ENCODE data around the gene FAM236B.
"Not testable (repeated sequence)": the region's sequence is repeated elsewhere in the genome, so short reads cannot be mapped to it uniquely, and the experiment has no call there.

The FAM236B gene

DNA sequence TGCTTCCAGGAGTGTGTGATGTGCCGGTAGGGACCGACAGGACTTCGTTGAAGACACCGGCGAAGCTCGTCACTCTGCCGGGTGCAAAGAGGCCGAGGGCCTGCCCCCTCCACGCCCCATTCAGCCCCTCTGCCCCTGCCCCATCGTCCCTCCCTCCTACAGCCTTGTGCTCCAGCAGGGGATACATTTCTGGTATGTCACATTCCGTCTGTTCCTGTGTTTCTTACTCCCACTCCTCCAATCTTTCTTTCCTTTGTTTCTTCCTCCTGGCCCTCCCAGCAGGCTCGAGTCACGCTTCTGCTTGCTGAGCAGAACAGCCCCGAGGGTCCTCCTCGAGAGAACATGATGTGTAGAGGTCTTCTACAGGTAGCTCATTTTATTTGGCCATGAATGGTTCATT, at the start of gene FAM236B:
FAM236B (minus strand) TSS at position 101 of the 400 bp plus-strand sequence; CDS start at position 1, 100 bp downstream.
- DNase-seq = not testable (repeated sequence)

DNA sequence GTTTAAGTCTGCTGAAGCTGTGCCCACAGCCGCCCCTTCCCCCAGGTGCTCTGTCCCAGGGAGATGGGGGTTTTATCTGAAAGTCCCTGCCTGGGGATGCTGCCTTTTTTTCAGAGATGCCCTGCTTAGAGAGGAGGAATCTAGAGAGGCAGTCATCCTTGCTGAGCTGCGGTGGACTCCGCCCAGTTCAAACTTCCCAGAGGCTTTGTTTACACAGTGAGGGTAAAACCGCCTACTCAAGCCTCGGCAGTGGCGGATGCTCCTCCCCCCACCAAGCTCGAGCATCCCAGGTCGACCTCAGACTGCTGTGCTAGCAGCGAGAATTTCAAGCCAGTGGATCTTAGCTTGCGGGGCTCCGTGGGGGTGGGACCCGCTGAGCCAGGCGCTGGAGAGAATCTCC, 48.2 kb upstream of the FAM236B start:
- DNase-seq = not testable (repeated sequence)

DNA sequence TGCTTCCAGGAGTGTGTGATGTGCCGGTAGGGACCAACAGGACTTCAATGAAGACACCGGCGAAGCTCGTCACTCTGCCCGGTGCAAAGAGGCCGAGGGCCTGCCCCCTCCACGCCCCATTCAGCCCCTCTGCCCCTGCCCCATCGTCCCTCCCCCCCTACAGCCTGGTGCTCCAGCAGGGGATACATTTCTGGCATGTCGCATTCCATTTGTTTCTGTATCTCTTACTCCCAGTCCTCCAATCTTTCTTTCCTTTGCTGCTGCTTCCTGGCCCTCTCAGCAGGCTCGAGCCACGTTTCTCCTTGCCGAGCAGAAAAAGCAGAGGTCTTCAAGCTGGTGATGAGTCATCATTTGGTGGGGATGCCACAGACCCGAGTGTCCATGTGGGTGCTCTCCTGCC, 25.6 kb upstream of the FAM236B start, which contains the start of gene FAM236D:
FAM236D (minus strand) TSS at position 101 of the 400 bp plus-strand sequence; CDS start at position 1, 100 bp downstream.
- not testable (repeated sequence) for DNase-seq

DNA sequence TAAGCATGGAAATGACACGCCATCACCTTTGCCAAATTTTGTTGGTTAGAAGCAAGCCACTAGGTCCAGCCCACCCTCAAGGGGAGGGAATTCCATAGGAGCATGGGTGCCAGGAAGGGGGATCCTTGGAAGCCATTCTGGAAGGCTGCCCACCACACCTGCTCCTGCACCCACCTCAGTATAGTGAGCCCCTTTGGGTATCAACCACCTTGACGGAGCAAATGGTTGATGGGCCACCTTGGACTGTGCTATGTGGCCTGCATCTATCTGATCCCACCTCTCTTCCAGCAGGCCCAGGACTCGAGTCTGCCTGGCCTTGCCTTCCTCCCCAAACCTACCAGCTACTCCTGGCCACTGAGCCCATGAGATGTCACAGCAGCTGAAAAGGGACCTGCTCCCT, 7.9 kb upstream of the FAM236B start:
- not testable (repeated sequence) for DNase-seq

DNA sequence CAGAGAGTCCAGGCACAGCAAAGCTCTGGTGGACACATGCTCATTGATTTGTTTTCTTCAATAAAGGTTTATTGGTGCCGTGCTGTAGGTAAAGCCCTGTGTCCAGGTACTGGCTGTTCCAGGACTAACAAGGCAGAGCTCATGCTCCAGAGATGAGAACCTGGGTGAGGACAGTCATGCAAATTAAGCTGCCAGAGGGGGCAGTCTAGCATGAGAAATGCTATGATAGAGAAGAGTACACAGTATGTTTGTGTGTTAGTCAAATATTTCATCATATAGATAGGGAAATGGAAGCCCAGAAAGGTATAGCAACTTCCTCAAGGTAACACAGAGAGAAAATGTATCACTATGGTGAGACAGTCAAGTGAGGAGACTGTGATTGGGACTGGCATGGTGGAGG, 5.7 kb upstream of the FAM236B start:
- not testable (repeated sequence) for DNase-seq

DNA sequence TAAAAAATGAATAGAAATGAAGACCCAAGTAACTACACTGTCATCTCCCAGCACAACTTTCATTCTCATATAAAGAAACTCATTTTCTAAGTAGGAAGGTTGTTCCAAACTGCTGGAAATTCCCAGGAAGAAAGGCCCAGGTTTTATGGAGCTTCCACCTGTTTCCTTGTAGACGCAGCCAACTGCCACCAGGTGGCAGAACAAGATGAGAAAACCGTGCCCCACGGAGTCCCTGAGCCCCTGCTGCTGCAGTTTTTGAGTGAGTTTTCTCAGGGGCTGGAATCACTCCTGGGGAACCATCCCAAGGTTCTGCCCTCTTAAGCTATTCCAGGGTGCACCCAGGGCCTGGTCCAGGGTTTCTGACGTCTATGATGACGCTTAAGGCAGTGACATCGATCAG, 1.5 kb upstream of the FAM236B start:
- DNase-seq = not testable (repeated sequence)

DNA sequence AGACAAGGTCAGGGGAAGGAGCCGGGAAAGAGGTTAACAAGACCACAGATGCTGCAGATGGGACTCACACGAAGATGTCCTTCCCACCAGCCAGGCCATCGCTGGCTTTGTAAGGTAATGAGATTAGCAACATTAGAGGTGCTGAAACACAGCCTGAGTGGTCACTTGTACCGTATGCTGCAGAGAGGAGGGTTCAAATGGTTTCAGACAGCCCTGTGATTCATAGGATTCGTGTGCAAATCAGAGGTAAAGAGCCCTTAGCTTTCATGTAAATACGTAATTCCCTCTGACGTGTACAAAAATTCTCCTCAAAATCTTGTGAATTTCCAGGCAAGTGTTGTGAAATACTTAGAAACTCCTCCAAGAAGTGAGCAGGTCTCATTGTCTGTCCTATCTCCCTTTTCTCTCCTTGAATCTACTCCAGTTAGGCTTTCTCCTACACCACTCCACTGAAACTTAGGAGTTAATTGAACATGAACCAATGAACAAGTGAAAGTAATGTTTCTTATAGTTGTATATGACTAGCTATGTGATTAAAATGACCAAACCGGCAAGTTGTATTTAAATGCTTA, 991 bp upstream of the FAM236B start:
- DNase-seq = not testable (repeated sequence)

DNA sequence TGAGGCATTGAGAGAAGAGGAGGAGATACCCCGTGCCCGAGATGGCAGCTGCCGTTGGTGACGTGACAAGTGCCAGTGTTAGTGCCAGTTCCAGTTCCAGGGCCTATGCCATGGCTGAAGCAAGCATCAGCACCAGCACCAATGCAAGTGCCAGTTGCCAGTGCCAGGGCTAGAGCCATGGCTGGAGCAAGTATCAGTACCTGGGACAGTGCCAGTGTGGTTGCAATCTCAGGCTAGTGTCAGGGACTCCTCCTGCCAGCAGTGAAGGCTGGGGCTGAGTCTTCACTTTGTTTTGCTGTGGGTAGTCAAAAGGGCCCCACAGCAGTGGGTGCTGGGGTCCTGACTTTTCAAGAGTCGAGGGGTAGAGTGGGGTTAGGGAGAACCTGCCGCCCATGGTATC, 4.3 kb downstream of the FAM236B start:
- DNase-seq = not testable (repeated sequence)

DNA sequence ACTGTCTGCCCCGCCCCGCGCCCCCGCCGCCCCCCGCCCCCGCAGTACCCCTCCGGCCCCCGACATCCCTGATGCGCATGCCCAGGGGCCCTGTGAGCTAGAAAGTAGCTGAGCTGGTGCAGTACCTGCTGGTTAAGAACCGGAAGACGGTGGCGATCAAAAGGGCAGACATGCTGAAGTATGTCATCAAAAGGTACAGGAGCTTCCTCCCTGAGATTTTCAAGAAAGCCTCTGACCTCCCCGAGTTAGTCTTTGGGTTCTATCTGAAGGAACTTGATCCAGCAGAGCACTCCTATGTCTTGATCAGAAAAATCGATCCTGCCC, 5.0 kb downstream of the FAM236B start:
- DNase-seq = not testable (repeated sequence)

DNA sequence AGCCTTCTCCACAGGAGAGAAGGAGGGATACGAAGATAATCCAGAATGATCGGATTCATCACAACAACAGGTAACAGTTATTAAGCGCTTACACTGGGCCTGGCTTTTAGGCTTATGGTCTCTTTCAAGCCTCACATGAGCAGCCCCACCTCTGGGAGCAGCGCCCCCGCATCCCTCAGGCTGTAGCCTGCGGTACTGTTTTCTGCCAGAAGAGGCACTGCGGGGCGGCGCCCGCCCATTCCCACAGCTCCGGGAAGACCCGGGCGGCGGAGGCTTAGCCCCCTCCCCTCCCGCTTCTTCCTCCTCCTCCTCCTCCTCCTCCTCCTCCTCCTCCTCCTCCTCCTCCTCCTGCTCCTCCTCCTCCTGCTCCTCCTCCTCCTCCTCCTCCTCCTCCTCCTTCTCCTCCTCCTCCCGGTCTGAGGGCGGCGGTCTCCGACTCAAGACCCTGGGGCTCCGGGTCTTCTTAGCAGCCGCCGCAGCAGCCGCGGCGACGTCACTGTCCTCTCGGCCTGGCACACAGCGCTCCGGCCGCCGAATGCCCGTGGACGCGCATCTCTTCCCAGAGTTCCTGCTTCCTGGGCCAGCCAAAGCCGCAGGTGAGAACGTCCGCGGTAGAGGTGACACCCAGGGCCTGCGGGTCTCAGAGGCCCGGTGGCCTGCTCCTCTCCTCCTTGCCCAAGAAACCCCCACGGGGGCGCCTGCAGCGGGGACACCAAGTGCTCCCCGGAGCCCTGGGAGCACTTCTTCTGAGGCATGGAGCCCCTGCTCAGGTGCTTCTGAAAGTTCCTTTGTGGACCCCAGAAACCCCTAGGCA, 5.6 kb downstream of the FAM236B start, which contains the start of gene DMRTC1B:
DMRTC1B (plus strand) TSS at position 238 of the 814 bp plus-strand sequence. CDS start 68,246 bp downstream, outside the sequence.
- DNase-seq = not testable (repeated sequence)

DNA sequence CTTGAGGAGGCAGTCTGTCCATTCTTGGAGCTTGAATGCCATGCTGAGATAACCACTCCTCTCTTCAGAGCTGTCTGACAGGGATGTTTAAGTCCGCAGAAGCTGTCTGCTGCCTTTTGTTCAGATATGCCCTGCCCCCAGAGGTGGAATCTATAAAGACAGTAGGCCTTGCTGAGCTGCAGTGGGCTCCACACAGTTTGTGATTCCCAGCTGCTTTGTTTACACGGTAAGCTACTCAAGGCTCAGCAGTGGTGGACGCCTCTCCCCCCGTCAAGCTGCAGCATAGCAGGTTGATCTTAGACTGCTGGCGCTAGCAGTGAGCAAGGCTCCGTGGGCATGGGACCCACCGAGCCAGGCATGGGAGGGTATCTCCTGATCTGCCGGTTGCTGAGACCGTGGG, 22.0 kb downstream of the FAM236B start:
- not testable (repeated sequence) for DNase-seq

DNA sequence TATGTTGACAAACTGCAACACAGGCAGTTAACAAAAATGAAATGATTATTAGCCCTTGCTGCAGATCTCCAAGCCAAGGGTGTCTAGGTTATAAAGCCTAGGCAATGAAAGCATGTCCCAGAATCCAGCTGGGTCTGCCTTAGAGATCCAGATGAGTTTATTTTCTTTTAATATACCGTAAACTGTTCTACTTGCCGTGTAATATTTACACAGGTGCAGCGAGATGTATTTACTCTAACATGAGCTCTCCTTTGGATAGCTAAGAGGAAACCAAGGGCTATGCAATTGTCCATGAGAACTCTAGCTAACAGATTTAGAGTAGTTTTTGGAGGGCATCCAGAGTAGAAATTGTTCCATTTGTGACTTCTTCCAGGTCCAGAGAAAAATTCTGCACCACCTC, 33.9 kb downstream of the FAM236B start:
- DNase-seq = not testable (repeated sequence)

DNA sequence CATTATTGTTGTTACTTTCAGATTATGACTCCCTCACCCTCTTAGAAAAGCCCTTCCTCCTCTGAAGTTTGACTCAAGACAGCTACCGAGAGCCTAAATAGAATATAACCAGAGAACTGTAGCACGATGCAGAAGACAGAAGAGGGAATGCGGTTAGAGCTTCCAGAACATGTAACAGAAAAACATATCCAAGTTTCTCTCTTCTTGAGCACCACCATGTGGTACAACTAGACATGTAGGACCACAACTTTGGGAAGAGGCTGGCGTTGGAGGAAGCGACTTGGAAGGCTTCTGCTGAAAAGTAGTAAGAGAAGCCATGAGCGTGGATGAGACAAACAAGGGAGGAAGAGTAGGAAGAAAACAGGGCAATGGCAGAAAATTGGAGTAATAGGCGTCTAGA, 36.9 kb downstream of the FAM236B start:
- DNase-seq = not testable (repeated sequence)

DNA sequence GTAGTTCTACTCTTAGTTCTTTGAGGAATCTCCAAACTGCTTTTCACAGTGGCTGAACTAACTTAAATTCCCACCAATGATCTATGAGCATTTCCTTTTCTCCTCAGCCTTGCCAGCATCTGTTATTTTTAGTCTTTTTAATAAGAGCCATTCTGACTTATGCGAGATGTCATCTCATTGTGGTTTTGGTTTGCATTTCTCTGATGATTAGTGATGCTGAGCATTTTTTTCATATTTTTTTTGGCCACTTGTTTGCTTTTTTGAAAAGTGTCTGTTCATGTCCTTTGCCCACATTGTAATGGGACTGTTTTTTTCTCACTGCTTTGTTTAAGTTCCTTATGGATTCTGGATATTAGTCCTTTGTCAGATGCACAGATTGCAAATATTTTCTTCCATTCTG, 46.9 kb downstream of the FAM236B start:
- no peak for DNase-seq

DNA sequence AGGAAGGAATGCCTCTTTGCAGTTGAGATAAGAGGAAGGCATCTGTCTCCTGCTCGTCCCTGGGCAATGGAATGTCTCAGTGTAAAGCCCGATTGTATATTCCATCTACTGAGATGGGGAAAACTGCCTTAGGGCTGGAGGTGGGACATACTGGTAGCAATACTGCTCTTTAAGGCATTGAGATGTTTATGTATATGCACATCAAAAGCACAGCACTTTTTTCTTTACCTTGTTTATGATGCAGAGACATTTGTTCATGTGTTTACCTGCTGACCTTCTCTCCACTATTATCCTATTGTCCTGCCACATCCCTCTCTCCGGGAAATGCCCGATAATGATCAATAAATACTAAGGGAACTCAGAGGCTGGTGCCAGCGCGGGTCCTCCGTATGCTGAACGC, 48.8 kb downstream of the FAM236B start:
- DNase-seq = not testable (repeated sequence)
